ENCODE data around the gene LAMP5. TPM values are rescaled to one million over a fixed set of nuclear protein-coding genes. Genes with fewer than 3 reads are reported as not detected.

LAMP5 gene
- total RNA-seq, 1 experiment from 2014 or later = not detected

DNA sequence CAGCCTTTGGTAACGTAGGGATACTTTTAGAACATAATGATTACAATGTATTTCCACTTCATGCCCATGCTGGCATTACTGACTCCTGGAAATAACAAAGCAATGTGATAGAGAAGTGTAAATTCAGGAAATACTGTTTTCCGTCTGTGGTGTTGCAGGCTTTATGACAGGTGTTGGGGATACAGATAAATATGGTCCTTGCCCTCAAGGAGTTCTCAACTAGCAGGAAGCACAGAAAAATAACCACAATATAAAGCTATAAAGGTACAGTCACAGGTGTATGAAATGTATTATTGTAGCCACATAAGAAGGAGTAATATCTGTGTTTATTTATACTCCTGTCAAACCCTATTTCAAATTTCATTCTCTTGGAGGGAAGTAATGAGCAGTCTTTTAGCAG, 12.9 kb upstream of the LAMP5 start:
- TF ChIP-seq EZH2 (IDR thresholded peaks at IDR 0.05; ENCODE audit: low read length, unreplicated experiment) (no peak), EZH2phosphoT487 (IDR thresholded peaks at IDR 0.05; ENCODE audit: borderline replicate concordance, low read length) (no peak)
- TF ChIP-seq, protein P1, sequence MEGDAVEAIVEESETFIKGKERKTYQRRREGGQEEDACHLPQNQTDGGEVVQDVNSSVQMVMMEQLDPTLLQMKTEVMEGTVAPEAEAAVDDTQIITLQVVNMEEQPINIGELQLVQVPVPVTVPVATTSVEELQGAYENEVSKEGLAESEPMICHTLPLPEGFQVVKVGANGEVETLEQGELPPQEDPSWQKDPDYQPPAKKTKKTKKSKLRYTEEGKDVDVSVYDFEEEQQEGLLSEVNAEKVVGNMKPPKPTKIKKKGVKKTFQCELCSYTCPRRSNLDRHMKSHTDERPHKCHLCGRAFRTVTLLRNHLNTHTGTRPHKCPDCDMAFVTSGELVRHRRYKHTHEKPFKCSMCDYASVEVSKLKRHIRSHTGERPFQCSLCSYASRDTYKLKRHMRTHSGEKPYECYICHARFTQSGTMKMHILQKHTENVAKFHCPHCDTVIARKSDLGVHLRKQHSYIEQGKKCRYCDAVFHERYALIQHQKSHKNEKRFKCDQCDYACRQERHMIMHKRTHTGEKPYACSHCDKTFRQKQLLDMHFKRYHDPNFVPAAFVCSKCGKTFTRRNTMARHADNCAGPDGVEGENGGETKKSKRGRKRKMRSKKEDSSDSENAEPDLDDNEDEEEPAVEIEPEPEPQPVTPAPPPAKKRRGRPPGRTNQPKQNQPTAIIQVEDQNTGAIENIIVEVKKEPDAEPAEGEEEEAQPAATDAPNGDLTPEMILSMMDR (conservative IDR thresholded peaks at IDR 0.05; ENCODE audit: low read depth, low read length) = no peak
- no TSS peak for BruUV-seq (replicated peaks)
- DNase-seq (no peak), ATAC-seq (no peak)
- no peak overlapping the region for H2AFZ ChIP-seq (ENCODE audit: low read length)
- no peaks in the 10 kb centered on the region for H3K27me3 ChIP-seq (ENCODE audit: low read length)
- H3K9me3 ChIP-seq (ENCODE audit: low read length) = no peaks in the 10 kb centered on the region
- H3K9ac ChIP-seq (ENCODE audit: low read length) = no peak overlapping the region
- H3K4me3 ChIP-seq (ENCODE audit: low read length) = no peak overlapping the region
- POLR2A ChIA-PET (ENCODE audit: unreplicated experiment) = no interaction called here
- H3F3A ChIP-seq (ENCODE audit: low read length, unreplicated experiment) = no peaks in the 10 kb centered on the region
- H3K4me2 ChIP-seq (ENCODE audit: low read length) = no peak overlapping the region
- no peaks in the 10 kb centered on the region for H3K4me1 ChIP-seq (ENCODE audit: insufficient read depth, low read length)
- H3K36me3 ChIP-seq (ENCODE audit: low read depth, low read length) = no peaks in the 10 kb centered on the region
- intact Hi-C loops (cut with micrococcal nuclease) = no loop called here
- no peaks in the 10 kb centered on the region for H3K79me2 ChIP-seq (ENCODE audit: low read length)
- CTCF ChIA-PET = no interaction called here
- no peaks in the 10 kb centered on the region for H3K9me2 ChIP-seq (replicated peaks; ENCODE audit: low read length)
- H3K27ac ChIP-seq (ENCODE audit: low read length) = no peak overlapping the region
- no peaks in the 10 kb centered on the region for H4K20me1 ChIP-seq (ENCODE audit: low read length)

GRCh38 chr20:9503526-9504245, 10.7 kb upstream of the LAMP5 start:
- Histone ChIP-seq H3K4me1 (ENCODE audit: insufficient read depth, low read length) (no peaks in the 10 kb centered on the region), H3K9me2 (replicated peaks; ENCODE audit: low read length) (no peaks in the 10 kb centered on the region), H3K9me3 (ENCODE audit: low read length) (no peaks in the 10 kb centered on the region), H2AFZ (ENCODE audit: low read length) (no peak overlapping the region), H3K4me3 (ENCODE audit: low read length) (no peak overlapping the region), H3K9ac (ENCODE audit: low read length) (no peak overlapping the region), H3K27me3 (ENCODE audit: low read length) (no peaks in the 10 kb centered on the region), H3K27ac (ENCODE audit: low read length) (no peak overlapping the region), H3F3A (ENCODE audit: low read length, unreplicated experiment) (no peaks in the 10 kb centered on the region), H4K20me1 (ENCODE audit: low read length) (no peaks in the 10 kb centered on the region), H3K36me3 (ENCODE audit: low read depth, low read length) (no peaks in the 10 kb centered on the region), H3K4me2 (ENCODE audit: low read length) (no peak overlapping the region), H3K79me2 (ENCODE audit: low read length) (no peaks in the 10 kb centered on the region)
- no peak for TF ChIP-seq EZH2 (IDR thresholded peaks at IDR 0.05; ENCODE audit: low read length, unreplicated experiment)
- no peak for TF ChIP-seq EZH2phosphoT487 (IDR thresholded peaks at IDR 0.05; ENCODE audit: borderline replicate concordance, low read length)
- TF ChIP-seq, protein P1 (conservative IDR thresholded peaks at IDR 0.05; ENCODE audit: low read depth, low read length) = peak; percentile 46; the same call in 1 of the 2 replicates
- ChIA-PET POLR2A (ENCODE audit: unreplicated experiment) (no interaction called here), CTCF (interaction anchor here (0.6 kb wide), 1 partner anchor 747 kb away, joined by 12 read pairs; no protein-coding TSS in a partner anchor)
- no peak for DNase-seq
- BruUV-seq (replicated peaks) = no TSS peak
- intact Hi-C loops (cut with micrococcal nuclease) = no loop called here
- ATAC-seq = no peak

GRCh38 chr20:9506280-9506821, 8.0 kb upstream of the LAMP5 start:
- no peak for DNase-seq
- H3K4me3 ChIP-seq (ENCODE audit: low read length) = no peak overlapping the region
- H3K9me2 ChIP-seq (replicated peaks; ENCODE audit: low read length) = no peaks in the 10 kb centered on the region
- no peak overlapping the region for H3K9ac ChIP-seq (ENCODE audit: low read length)
- intact Hi-C loops (cut with micrococcal nuclease) = no loop called here
- H3K27ac ChIP-seq (ENCODE audit: low read length) = no peak overlapping the region
- no peaks in the 10 kb centered on the region for H3K36me3 ChIP-seq (ENCODE audit: low read depth, low read length)
- no peaks in the 10 kb centered on the region for H3K27me3 ChIP-seq (ENCODE audit: low read length)
- no peak for ATAC-seq
- H2AFZ ChIP-seq (ENCODE audit: low read length) = no peak overlapping the region
- H3K4me2 ChIP-seq (ENCODE audit: low read length) = no peak overlapping the region
- POLR2A ChIA-PET (ENCODE audit: unreplicated experiment) = no interaction called here
- no peaks in the 10 kb centered on the region for H4K20me1 ChIP-seq (ENCODE audit: low read length)
- H3F3A ChIP-seq (ENCODE audit: low read length, unreplicated experiment) = no peaks in the 10 kb centered on the region
- H3K4me1 ChIP-seq (ENCODE audit: insufficient read depth, low read length) = no peaks in the 10 kb centered on the region
- no peak for TF ChIP-seq EZH2 (IDR thresholded peaks at IDR 0.05; ENCODE audit: low read length, unreplicated experiment)
- TF ChIP-seq, protein P1 (conservative IDR thresholded peaks at IDR 0.05; ENCODE audit: low read depth, low read length) = no peak
- TF ChIP-seq EZH2phosphoT487 (IDR thresholded peaks at IDR 0.05; ENCODE audit: borderline replicate concordance, low read length) = no peak
- no TSS peak for BruUV-seq (replicated peaks)
- H3K9me3 ChIP-seq (ENCODE audit: low read length) = no peaks in the 10 kb centered on the region
- CTCF ChIA-PET = no interaction called here
- H3K79me2 ChIP-seq (ENCODE audit: low read length) = no peaks in the 10 kb centered on the region

Measured in PC-3 (cell line).